Measurements from ENCODE around the gene TUBA1A.

Gene TUBA1A

DNA sequence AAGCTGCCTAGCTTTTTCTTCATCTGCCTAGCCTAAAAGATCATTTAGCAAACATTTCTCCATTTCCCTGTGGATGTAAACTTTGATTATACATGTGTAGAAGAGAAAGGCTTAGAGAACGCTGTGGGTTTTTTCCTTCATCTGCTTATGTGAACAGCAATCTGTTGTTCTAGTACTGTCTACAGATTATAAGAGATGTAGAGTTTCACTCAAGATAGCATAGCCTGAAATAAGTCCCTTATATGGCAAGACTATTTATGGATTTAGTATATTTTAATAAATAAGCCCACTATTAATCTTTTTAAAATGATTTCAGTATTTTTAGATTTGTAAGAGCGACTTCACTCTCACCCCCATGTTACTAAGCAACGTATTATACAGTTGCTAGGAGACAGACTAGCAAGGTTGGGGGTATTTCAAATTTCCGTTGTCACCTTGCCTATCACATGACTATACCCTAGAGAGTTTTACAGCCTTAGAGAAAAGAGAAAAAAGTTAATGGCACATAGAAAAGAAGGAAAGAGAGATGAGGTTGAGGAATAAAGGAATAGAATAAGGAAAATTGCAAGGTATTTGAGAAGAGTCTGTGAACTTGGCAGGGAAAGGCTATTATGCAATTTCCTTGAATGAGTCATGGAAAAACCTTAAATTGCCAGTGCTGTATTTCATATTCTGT, 12.2 kb upstream of the TUBA1A start (continued):
- TF ChIP-seq PRDM10 (tag by site-specific recombination; IDR thresholded peaks at IDR 0.05): peak; percentile 34; the same call in 1 of the 2 replicates
- no peak for TF ChIP-seq ZNF311 (tag by site-specific recombination; IDR thresholded peaks at IDR 0.05; ENCODE audit: borderline replicate concordance)
- TF ChIP-seq ZNF324 (tag by site-specific recombination; IDR thresholded peaks at IDR 0.05): peak; percentile 69; the same call in 1 of the 2 replicates
- 0 out of 2 replicates have a peak, but pooled peaks have one; percentile 21 for TF ChIP-seq ZBTB21 (tag by site-specific recombination; IDR thresholded peaks at IDR 0.05)
- no peak; the same call in 1 of the 2 replicates for TF ChIP-seq ZBTB8A (tag by site-specific recombination; IDR thresholded peaks at IDR 0.05)
- TF ChIP-seq, protein P1, sequence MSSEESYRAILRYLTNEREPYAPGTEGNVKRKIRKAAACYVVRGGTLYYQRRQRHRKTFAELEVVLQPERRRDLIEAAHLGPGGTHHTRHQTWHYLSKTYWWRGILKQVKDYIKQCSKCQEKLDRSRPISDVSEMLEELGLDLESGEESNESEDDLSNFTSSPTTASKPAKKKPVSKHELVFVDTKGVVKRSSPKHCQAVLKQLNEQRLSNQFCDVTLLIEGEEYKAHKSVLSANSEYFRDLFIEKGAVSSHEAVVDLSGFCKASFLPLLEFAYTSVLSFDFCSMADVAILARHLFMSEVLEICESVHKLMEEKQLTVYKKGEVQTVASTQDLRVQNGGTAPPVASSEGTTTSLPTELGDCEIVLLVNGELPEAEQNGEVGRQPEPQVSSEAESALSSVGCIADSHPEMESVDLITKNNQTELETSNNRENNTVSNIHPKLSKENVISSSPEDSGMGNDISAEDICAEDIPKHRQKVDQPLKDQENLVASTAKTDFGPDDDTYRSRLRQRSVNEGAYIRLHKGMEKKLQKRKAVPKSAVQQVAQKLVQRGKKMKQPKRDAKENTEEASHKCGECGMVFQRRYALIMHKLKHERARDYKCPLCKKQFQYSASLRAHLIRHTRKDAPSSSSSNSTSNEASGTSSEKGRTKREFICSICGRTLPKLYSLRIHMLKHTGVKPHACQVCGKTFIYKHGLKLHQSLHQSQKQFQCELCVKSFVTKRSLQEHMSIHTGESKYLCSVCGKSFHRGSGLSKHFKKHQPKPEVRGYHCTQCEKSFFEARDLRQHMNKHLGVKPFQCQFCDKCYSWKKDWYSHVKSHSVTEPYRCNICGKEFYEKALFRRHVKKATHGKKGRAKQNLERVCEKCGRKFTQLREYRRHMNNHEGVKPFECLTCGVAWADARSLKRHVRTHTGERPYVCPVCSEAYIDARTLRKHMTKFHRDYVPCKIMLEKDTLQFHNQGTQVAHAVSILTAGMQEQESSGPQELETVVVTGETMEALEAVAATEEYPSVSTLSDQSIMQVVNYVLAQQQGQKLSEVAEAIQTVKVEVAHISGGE (tag by site-specific recombination; conservative IDR thresholded peaks at IDR 0.05; ENCODE audit: low read depth): no peak
- 0 out of 2 replicates have a peak, but pooled peaks have one; percentile 58 for TF ChIP-seq ZNF629 (tag by site-specific recombination; IDR thresholded peaks at IDR 0.05)
- TF ChIP-seq, protein P2, sequence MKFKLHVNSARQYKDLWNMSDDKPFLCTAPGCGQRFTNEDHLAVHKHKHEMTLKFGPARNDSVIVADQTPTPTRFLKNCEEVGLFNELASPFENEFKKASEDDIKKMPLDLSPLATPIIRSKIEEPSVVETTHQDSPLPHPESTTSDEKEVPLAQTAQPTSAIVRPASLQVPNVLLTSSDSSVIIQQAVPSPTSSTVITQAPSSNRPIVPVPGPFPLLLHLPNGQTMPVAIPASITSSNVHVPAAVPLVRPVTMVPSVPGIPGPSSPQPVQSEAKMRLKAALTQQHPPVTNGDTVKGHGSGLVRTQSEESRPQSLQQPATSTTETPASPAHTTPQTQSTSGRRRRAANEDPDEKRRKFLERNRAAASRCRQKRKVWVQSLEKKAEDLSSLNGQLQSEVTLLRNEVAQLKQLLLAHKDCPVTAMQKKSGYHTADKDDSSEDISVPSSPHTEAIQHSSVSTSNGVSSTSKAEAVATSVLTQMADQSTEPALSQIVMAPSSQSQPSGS (tag by site-specific recombination; IDR thresholded peaks at IDR 0.05; ENCODE audit: low read depth): peak; percentile 37; the same call in 1 of the 2 replicates
- 0 out of 2 replicates have a peak, but pooled peaks have one; percentile 26 for TF ChIP-seq ZBTB17 (tag by site-specific recombination; IDR thresholded peaks at IDR 0.05)
- TF ChIP-seq ZNF624 (tag by site-specific recombination; IDR thresholded peaks at IDR 0.05): no peak
- TF ChIP-seq BCL11A (tag by site-specific recombination; IDR thresholded peaks at IDR 0.05; ENCODE audit: low read depth): no peak
- TF ChIP-seq, protein P3, sequence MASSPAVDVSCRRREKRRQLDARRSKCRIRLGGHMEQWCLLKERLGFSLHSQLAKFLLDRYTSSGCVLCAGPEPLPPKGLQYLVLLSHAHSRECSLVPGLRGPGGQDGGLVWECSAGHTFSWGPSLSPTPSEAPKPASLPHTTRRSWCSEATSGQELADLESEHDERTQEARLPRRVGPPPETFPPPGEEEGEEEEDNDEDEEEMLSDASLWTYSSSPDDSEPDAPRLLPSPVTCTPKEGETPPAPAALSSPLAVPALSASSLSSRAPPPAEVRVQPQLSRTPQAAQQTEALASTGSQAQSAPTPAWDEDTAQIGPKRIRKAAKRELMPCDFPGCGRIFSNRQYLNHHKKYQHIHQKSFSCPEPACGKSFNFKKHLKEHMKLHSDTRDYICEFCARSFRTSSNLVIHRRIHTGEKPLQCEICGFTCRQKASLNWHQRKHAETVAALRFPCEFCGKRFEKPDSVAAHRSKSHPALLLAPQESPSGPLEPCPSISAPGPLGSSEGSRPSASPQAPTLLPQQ (tag by site-specific recombination; IDR thresholded peaks at IDR 0.05): peak; percentile 34; the same call in 1 of the 2 replicates
- TF ChIP-seq GLIS1 (tag by site-specific recombination; IDR thresholded peaks at IDR 0.05): peak; percentile 83
- TF ChIP-seq ZNF433 (tag by site-specific recombination; IDR thresholded peaks at IDR 0.05; ENCODE audit: low read depth): no peak
- TF ChIP-seq ZNF26 (tag by site-specific recombination; IDR thresholded peaks at IDR 0.05): no peak
